DMS 273 (cell line): ENCODE measurements around the gene NRAP.

Source experiments
- DNase-seq: peaks from one replicate; lab custom pipeline; 2025; ENCODE audit not compliant: unreplicated experiment; lab: John Stamatoyannopoulos, UW

The NRAP gene

GRCh38 chr10:113643183-113643582, 20.7 kb downstream of the NRAP start:
- DNase-seq, result no peak

GRCh38 chr10:113641702-113642101, 22.1 kb downstream of the NRAP start:
- no peak for DNase-seq

DNA sequence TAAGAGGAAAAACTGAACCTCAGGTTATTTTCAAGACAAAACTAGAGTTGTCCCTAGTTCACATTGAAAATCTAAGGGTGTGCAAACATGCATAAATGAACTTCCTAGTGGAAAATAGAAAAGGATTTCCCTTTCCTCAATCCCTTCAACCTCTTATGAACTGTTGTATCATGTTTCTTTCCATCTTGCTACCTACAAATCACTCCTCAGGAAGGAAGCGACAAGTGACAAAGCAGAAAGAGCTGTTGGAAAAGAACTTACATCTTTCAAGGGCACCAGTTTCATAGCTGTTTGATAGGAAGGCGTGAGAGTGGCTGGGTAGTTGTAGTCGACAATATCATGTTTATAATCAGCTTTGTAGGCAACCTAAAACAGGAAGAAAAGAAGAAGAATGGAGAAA, 23.9 kb downstream of the NRAP start:
- no peak for DNase-seq

- no peak for DNase-seq
These were observed 32.0 kb downstream of the NRAP start for GRCh38 chr10:113631684-113632367.

- DNase-seq, result no peak
These were observed 32.8 kb downstream of the NRAP start for GRCh38 chr10:113630929-113631533.

DNA sequence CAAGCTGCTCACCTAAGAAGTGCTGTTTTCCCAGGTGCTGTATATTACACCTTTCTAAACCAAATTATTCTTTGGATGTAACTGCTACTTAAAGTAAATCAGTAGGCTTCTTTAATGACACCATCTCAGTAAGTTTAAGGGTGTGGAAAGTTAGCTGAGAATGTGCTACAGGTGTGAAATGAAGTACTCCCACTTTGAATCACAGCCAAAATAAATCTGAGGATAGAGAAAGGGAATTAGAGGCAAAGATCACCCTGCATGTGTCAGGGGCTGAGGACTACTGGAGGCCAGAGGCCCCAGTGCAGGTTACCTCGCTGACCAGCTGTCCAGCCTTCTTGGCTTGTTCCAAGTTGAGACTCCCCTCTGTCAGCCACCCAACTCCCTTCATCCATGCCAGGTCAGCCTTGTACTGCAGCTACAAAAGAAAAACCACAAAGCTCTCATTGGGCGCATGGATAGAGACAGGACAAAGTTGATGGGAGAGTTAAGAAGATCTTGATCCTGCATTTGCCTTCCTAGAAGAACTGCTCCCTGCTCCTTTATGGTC, 35.2 kb downstream of the NRAP start:
- no peak for DNase-seq

DNA sequence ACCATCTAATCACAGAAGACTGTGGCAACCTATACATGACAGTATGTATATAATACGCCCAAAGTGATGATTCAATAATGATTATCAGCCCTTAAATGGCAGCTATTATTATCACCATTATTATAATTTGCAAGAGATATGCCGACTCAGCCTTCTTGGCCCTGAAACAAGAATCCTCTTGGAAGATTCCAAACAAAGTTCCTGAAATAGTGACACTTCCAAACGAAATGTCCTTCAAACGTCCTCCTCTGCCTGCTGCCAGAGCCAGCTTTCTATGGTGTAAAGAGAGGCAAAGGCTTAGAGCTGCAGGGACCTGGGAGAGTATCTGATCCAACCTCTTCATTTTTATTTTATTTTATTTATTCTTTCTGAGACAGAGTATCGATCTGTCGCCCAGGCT, 36.0 kb downstream of the NRAP start:
- no peak for DNase-seq

DNA sequence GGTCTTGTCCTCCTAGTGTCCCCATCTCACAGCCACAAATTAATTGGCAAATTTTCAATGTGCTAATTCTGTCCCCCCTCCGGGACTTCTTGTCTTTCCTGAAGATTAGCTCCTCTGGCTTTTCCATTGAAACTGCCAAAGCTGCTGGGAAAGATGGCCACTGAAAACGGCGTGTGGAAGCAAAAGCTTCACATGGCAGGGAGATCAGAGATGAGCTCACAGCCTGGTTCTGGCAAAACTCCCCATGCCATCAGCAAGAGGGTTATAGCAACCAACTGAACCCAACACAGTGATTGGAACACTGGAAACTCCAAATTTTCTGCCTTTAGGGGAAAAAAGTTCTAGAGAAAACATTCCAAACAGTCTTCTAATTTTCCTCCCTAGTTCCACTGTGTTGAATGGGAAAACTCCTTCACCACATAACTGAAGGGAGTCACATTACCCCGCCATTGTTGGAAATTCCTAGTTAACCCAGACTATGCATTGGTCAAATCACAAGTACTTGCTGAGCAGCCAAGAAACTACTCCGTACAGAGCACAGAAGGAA, 37.0 kb downstream of the NRAP start:
- no peak for DNase-seq

DNA sequence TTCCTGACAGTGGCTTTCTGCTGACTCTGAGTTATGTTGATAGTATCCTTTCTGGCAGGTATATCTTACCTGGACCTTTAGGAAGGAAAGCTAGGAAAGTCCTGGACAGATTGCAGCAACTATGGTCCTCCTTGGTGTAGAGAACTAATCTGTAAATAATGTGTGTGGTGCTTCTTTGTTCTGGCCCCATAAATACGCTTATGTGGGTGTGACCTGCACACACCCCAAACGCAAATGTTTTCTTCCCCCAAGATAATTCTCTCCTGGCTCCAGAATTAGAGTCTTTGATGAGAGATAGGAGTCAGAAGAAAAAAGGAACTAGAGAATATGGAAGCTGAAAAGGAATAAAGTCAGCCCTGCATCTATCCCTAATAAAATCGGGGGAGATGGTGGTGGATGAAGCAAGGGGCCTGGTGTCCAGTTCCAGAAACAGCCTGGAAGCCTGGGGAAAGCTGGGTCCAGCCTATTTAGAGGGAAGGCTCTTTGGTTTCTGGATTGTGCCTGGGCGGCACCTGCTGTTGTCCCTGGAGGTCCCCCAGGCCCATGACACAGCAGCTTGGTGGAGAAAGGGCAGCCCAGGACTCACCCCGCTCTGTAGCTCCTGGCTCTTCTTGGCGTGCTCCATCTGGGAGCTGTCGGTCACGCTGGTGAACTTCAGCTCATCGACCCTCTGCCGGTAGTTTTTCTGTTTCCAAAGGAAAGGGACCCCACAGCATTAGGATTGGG, 38.2 kb downstream of the NRAP start:
- DNase-seq, result no peak

DNA sequence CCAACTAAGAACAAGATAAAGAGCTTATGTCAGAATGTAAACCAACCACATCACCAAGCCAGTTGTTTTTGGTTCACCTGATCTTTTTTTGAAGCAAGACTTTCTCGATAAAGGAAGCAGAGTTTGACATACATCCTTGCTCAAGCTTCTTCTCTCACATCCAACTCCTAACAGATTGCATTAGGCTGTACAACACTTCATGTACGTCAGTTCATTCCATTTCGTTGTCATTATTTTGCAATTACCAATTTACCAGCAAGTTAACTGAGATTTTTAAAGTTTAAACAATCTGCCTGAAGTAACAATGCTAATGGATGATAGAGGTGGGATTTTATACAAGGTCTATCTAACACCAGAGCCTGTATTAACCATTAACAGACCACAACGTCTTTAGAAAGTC, 41.0 kb downstream of the NRAP start:
- DNase-seq, result no peak

DNA sequence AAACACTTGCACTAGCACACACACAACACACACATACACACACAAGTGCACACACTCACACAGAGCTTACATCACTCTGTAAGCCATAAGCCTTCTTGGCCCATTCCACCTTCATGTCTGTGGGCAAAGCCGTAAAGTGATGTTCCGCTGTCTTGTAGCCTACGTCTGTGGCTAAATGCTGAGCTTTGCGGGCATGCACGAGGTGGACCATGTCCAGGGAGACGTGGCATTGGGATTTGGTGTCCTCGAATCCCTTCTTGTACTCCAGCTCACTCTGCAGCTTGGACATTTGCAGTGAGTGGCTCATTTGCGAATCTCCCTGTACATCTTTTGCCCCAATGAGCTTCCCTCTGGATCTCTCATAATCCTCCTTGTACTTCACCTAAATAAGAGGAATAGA, 42.0 kb downstream of the NRAP start:
- DNase-seq, result no peak

GRCh38 chr10:113620936-113621335, 42.9 kb downstream of the NRAP start:
- no peak for DNase-seq

GRCh38 chr10:113620511-113620910, 43.3 kb downstream of the NRAP start:
- no peak for DNase-seq

DNA sequence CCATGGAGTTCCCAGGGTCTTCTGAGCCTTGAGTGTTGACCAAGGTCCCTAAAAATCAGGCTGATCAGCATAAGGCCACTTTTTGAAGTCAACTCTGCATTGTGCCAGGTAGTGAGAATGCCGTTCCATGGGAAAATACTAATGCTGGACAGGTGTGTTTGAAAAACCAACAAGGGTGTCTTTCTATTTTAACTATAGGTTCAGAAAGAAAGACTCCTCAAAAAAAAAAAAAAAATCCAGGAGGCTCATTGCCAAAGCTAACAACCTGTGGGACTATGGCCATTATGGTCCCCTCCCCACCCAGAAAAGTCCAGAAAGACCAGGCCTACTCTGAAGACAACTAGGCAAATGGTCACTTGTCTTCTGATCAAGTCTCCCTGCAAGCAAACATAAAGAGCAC, 44.4 kb downstream of the NRAP start:
- DNase-seq, result no peak

GRCh38 chr10:113618338-113618737, 45.5 kb downstream of the NRAP start:
- DNase-seq, result no peak

- no peak for DNase-seq
These were observed 46.8 kb downstream of the NRAP start for GRCh38 chr10:113617086-113617485.

GRCh38 chr10:113616244-113617074, 47.4 kb downstream of the NRAP start:
- DNase-seq, result peak; percentile 5

DNA sequence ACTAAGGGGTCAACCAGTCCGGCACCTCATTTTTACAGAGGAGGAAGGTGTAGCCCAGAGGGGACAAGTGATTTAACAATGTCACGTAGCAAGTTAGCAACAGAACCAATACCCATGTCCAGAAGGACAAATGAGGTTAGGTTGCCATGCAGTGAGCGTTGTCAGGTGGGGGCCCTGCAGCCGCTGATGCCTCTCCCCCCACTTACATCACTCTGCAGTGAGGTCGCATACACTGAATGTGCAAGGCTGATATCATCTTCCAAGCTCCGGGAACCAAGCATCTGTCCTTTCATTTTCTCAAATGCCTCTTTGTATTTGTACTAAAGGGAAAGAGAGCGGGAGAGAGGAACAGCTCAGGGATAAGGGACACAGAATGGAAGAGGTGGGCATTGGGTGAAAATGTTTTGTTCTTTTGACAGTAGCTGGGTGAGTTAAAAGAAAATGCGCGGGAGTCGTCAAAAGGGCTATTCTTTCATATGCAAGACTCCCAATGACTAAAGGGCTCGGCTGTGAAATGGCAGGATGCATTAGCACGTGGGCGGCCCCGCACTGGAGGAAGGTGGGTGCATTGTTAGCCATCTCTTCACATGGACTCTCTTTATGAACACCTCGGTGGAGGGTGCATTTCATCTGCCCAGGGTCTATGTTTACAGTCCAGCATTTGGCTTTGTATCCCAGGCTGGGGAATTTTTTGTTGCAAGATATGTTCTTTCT, 49.7 kb downstream of the NRAP start:
- DNase-seq, result peak; percentile 5

- DNase-seq, result no peak
These were observed 50.4 kb downstream of the NRAP start for GRCh38 chr10:113613427-113613826.

GRCh38 chr10:113612154-113612553, 51.7 kb downstream of the NRAP start:
- no peak for DNase-seq
